ENCODE data around the gene ASXL3.

The ASXL3 gene

GRCh38 chr18:33745151-33745795 is 167.3 kb downstream of the ASXL3 start:
- DNase-seq (ENCODE audit: insufficient read length, low spot score) (no peak), FAIRE-seq (no peak)
- TF ChIP-seq POLR2A (IDR thresholded peaks at IDR 0.05; ENCODE audit: low read depth, low read length), result no peak

GRCh38 chr18:33745871-33746545 is 168.0 kb downstream of the ASXL3 start:
- no peak for TF ChIP-seq POLR2A (IDR thresholded peaks at IDR 0.05; ENCODE audit: low read depth, low read length)
- DNase-seq (ENCODE audit: insufficient read length, low spot score) (no peak), FAIRE-seq (no peak)

DNA sequence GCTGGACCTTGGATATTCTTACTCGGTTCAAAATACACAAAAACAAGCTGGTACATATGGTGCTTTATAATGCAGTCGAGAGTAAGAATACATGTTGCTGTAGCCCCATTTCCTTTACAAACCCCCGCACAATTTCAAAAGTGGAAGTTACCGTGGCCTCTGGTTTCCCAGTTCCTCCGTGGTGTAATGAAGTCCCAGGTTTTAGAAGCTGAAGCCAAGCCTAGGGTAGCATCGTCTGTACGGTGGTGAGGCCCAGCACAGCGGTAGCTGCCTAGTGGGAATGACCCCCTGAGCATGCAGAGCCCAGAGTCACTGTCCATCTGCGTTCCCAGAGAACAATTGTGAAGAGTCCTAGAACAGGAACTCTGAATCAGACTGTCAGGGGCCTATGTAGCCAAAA is 171.8 kb downstream of the ASXL3 start:
- FAIRE-seq (no peak), DNase-seq (ENCODE audit: insufficient read length, low spot score) (no peak)
- no peak for TF ChIP-seq POLR2A (IDR thresholded peaks at IDR 0.05; ENCODE audit: low read depth, low read length)

- no peak for FAIRE-seq
Measured at GRCh38 chr18:33750366-33750765, 172.3 kb downstream of the ASXL3 start.

GRCh38 chr18:33751613-33752221 is 173.7 kb downstream of the ASXL3 start:
- DNase-seq (ENCODE audit: insufficient read length, low spot score), result no peak
- no peak for FAIRE-seq
- TF ChIP-seq POLR2A (IDR thresholded peaks at IDR 0.05; ENCODE audit: low read depth, low read length), result no peak

More at GRCh38 chr18:33750366-33750765, 172.3 kb downstream of the ASXL3 start:
- DNase-seq (ENCODE audit: insufficient read length, low spot score), result no peak
- TF ChIP-seq POLR2A (IDR thresholded peaks at IDR 0.05; ENCODE audit: low read depth, low read length), result no peak

- no peak for DNase-seq (ENCODE audit: insufficient read length, low spot score)
- FAIRE-seq, result no peak
- TF ChIP-seq POLR2A (IDR thresholded peaks at IDR 0.05; ENCODE audit: low read depth, low read length), result no peak
Measured at GRCh38 chr18:33755391-33755790, 177.4 kb downstream of the ASXL3 start.

DNA sequence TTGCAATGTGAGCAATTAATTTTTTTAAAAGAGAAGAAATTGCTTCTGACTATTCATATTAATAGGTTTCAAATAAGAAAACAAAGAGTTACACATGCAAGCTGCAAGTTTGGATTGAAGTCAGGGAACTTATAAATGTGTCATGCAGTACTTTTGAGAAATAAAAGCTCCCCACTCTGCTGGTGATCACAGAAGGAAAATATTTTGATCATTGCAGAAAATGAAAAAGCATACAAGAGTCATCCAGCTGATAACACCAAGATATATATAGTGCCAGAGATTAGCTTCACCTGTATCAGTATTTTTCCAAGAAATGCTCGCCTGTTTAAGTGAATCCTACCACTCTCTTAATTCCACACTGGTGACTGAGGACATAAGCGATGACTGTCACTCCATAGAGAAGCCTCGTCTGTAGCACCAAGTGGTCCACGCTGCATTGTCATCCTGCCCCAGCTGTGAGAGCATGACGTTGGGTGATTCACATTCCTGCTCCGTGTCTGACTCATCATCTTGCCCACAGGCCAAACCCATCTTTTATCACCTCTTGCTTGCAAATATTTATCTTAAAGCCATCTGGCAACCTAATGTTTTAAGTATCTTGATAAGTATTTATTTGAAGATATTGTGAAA is 178.0 kb downstream of the ASXL3 start:
- FAIRE-seq, result no peak
- TF ChIP-seq POLR2A (IDR thresholded peaks at IDR 0.05; ENCODE audit: low read depth, low read length), result no peak
- no peak for DNase-seq (ENCODE audit: insufficient read length, low spot score)

DNA sequence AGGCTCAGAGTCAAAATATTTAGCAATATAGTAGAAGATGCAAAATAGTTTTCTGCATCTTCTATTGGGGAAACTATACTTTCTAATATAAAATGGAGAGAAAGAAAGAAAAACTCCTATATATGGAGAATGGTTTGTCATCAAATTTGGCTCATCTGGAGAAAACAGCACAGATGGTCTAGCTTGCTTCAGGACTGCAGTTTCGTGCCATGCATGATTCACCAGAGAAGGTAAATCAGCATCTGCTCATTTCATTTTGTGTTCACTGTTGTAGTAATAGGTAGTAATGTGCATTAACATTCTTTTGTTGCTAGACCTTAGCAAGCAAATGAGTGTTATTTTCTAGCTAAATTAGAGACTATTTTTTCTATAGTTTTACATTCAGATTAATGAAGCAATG is 179.0 kb downstream of the ASXL3 start:
- FAIRE-seq (no peak), DNase-seq (ENCODE audit: insufficient read length, low spot score) (no peak)
- TF ChIP-seq POLR2A (IDR thresholded peaks at IDR 0.05; ENCODE audit: low read depth, low read length), result no peak

- DNase-seq (ENCODE audit: insufficient read length, low spot score) (no peak), FAIRE-seq (no peak)
- TF ChIP-seq POLR2A (IDR thresholded peaks at IDR 0.05; ENCODE audit: low read depth, low read length), result no peak
Measured at GRCh38 chr18:33761363-33761762, 183.3 kb downstream of the ASXL3 start.

- DNase-seq (ENCODE audit: insufficient read length, low spot score) (no peak), FAIRE-seq (no peak)
- no peak for TF ChIP-seq POLR2A (IDR thresholded peaks at IDR 0.05; ENCODE audit: low read depth, low read length)
Measured at GRCh38 chr18:33781429-33781828, 203.4 kb downstream of the ASXL3 start.
